ENCODE measurements around the gene RCOR2.

DNA sequence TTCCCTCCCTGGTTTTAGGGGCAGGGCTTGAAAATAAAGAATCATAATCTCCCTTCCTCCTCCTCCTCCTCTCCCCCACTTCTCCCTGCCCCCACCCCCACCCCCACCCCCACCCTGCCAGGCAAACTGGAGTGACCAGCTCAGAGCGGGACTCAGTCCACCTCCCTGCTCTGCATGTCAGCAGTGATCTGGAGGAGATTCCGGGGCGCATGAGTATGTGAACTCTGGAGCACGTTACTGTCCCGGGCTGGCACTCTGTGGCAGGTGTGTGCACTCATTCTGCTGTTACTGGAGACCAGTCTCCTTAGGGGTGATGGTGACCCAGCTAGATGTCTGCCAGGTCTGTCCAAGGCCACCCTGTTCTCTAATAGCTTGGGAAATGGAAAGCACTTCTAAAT is 44.2 kb downstream of the RCOR2 start:
- TF ChIP-seq, protein P1, sequence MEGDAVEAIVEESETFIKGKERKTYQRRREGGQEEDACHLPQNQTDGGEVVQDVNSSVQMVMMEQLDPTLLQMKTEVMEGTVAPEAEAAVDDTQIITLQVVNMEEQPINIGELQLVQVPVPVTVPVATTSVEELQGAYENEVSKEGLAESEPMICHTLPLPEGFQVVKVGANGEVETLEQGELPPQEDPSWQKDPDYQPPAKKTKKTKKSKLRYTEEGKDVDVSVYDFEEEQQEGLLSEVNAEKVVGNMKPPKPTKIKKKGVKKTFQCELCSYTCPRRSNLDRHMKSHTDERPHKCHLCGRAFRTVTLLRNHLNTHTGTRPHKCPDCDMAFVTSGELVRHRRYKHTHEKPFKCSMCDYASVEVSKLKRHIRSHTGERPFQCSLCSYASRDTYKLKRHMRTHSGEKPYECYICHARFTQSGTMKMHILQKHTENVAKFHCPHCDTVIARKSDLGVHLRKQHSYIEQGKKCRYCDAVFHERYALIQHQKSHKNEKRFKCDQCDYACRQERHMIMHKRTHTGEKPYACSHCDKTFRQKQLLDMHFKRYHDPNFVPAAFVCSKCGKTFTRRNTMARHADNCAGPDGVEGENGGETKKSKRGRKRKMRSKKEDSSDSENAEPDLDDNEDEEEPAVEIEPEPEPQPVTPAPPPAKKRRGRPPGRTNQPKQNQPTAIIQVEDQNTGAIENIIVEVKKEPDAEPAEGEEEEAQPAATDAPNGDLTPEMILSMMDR (IDR thresholded peaks at IDR 0.05; ENCODE audit: low read length): no peak
- no peak for TF ChIP-seq EZH2 (IDR thresholded peaks at IDR 0.05; ENCODE audit: borderline replicate concordance, low read length)

Data from OCI-LY1 (cell line).